ENCODE results near the gene DHTKD1. TPM values are rescaled to one million over a fixed set of nuclear protein-coding genes. Genes with fewer than 3 reads are reported as not detected.
"Not testable (repeated sequence)": the region's sequence is repeated elsewhere in the genome, so short reads cannot be mapped to it uniquely, and the experiment has no call there.

DHTKD1 gene
- total RNA-seq, 1 donor from 2014 or later, result 20.6 TPM

DNA sequence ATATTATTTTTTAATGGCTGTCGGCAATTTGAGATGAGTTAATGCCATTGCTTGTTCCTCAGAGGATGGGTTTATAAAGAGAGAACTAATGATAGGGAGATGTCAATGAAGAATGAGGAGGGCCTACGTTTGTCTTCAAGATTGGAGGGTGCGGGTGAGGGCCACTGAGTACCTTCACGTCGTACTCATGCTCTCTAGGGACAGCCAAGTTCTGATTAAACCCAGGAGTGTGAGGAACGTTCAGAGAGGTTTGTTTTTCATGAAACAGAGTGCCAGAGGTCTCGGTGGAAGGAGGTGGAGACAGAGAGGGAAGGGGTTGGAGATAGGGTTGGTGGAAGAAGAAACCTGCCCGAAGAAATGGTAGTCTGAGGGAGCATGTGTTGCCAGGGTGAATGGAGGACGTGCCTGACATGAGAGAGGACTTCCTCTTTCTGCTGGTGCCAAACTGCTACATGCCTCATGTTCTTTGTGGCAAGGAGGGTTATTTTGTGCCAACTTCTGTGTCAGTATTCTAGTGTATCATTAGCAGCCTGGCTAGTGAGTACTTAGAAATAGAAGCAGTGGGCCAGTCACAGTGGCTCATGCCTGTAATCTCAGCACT lies 8.9 kb downstream of the DHTKD1 start:
- H3K36me3 Mint-ChIP-seq (ENCODE audit: low read depth), result peaks cover 16% of the 10 kb centered on the region
- H3K27ac Mint-ChIP-seq, result no peak overlapping the region
- no peak for DNase-seq (ENCODE audit: low spot score)
- intact Hi-C loops (cut with micrococcal nuclease), result no loop called here
- H3K4me1 Mint-ChIP-seq (ENCODE audit: low read depth), result peaks cover 2% of the 10 kb centered on the region
- H3K4me3 Mint-ChIP-seq (ENCODE audit: low read depth), result no peak overlapping the region
- no peaks in the 10 kb centered on the region for H3K27me3 Mint-ChIP-seq (ENCODE audit: low read depth)
- H3K9me3 Mint-ChIP-seq, result no peaks in the 10 kb centered on the region

- peaks cover 22% of the 10 kb centered on the region for H3K36me3 Mint-ChIP-seq (ENCODE audit: low read depth)
These were observed 12.7 kb downstream of the DHTKD1 start for GRCh38 chr10:12081470-12081869.

DNA sequence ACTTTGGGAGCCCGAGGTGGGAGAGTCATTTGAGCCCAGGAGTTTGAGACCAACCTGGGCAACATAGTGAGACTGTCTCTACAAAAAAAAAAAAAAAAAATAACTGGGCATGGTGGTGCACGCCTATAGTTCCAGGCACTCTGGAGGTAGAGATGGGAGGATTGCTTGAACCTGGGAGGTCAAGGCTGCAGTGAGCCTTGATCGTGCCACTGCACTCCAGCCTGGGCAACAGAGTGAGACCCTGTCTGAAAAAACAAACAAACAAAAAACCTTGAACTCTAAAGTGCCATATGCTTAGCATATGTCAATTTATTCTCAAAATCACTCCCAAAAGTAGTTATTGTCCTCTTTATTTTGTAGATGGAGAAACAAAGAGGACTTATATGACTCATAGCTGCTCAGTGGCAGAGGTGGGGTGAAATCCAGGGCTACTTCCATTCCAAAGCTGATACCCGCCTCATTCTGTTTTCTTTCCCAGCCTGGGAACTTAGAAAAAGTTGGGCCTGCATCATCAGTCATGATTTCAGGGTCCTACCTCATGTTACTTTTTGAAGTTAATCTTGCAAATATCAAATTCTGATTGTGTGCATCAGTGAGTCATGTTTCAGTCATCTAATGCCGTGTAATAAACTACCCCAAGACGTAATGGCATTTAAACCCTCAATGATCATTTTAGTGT lies 13.3 kb downstream of the DHTKD1 start:
- Mint-ChIP-seq H3K9me3 (no peaks in the 10 kb centered on the region), H3K4me3 (ENCODE audit: low read depth) (no peak overlapping the region), H3K4me1 (ENCODE audit: low read depth) (peaks cover 2% of the 10 kb centered on the region), H3K36me3 (ENCODE audit: low read depth) (peaks cover 26% of the 10 kb centered on the region), H3K27me3 (ENCODE audit: low read depth) (no peaks in the 10 kb centered on the region), H3K27ac (no peak overlapping the region)
- DNase-seq (ENCODE audit: low spot score), result no peak
- intact Hi-C loops (cut with micrococcal nuclease), result no loop called here

More at GRCh38 chr10:12081470-12081869, 12.7 kb downstream of the DHTKD1 start:
- no peak for DNase-seq (ENCODE audit: low spot score)
- H3K27ac Mint-ChIP-seq, result no peak overlapping the region
- H3K4me3 Mint-ChIP-seq (ENCODE audit: low read depth), result no peak overlapping the region
- no peaks in the 10 kb centered on the region for H3K9me3 Mint-ChIP-seq
- H3K4me1 Mint-ChIP-seq (ENCODE audit: low read depth), result peaks cover 2% of the 10 kb centered on the region
- intact Hi-C loops (cut with micrococcal nuclease), result no loop called here
- no peaks in the 10 kb centered on the region for H3K27me3 Mint-ChIP-seq (ENCODE audit: low read depth)

DNA sequence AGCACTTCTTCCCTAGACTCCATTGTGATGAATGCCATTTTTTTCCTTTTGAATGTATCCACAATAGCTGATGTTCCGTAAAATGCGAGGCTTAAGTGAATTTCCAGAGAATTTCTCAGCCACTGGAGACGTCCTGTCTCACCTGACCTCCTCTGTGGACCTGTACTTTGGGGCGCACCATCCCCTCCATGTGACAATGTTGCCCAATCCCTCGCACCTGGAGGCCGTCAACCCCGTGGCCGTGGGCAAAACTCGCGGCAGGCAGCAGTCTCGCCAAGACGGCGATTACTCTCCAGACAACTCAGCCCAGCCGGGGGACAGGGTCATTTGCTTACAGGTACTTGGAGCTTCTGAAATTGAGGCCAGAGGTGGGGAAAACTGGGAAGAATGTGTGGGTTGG lies 20.2 kb downstream of the DHTKD1 start:
- Mint-ChIP-seq H3K9me3 (no peaks in the 10 kb centered on the region), H3K4me1 (ENCODE audit: low read depth) (peaks cover 6% of the 10 kb centered on the region), H3K36me3 (ENCODE audit: low read depth) (peaks cover 58% of the 10 kb centered on the region), H3K27ac (no peak overlapping the region), H3K27me3 (ENCODE audit: low read depth) (no peaks in the 10 kb centered on the region), H3K4me3 (ENCODE audit: low read depth) (no peak overlapping the region)
- intact Hi-C loops (cut with micrococcal nuclease), result no loop called here
- no peak for DNase-seq (ENCODE audit: low spot score)

DNA sequence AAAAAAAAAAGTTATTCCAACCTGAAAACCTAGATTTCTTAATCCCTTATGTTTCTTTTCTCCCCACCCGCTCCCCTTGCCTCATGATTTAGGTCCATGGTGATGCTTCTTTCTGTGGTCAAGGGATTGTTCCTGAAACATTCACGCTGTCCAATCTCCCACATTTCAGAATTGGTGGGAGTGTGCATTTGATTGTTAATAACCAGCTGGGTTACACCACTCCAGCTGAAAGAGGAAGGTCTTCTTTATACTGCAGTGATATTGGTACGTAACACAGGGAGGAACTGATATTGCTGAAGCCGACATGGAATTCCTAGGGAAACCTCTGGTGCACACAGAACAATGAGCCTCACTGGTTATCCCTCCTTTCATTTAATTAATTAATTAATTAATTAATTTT lies 22.7 kb downstream of the DHTKD1 start:
- Mint-ChIP-seq H3K27me3 (ENCODE audit: low read depth) (no peaks in the 10 kb centered on the region), H3K4me1 (ENCODE audit: low read depth) (peaks cover 4% of the 10 kb centered on the region), H3K9me3 (no peaks in the 10 kb centered on the region), H3K36me3 (ENCODE audit: low read depth) (peaks cover 59% of the 10 kb centered on the region), H3K4me3 (ENCODE audit: low read depth) (no peak overlapping the region), H3K27ac (no peak overlapping the region)
- DNase-seq (ENCODE audit: low spot score), result no peak
- intact Hi-C loops (cut with micrococcal nuclease), result no loop called here

GRCh38 chr10:12097361-12097760 lies 28.6 kb downstream of the DHTKD1 start:
- H3K4me3 Mint-ChIP-seq (ENCODE audit: low read depth); H3K27me3 Mint-ChIP-seq (ENCODE audit: low read depth); H3K9me3 Mint-ChIP-seq; H3K4me1 Mint-ChIP-seq (ENCODE audit: low read depth); DNase-seq (ENCODE audit: low spot score); H3K27ac Mint-ChIP-seq; intact Hi-C loops (cut with micrococcal nuclease): not testable (repeated sequence)
- peaks cover 52% of the 10 kb centered on the region for H3K36me3 Mint-ChIP-seq (ENCODE audit: low read depth)

GRCh38 chr10:12097791-12098190 lies 29.0 kb downstream of the DHTKD1 start:
- Mint-ChIP-seq H3K36me3 (ENCODE audit: low read depth) (peaks cover 51% of the 10 kb centered on the region), H3K4me1 (ENCODE audit: low read depth) (no peaks in the 10 kb centered on the region), H3K27ac (no peak overlapping the region), H3K27me3 (ENCODE audit: low read depth) (no peaks in the 10 kb centered on the region), H3K9me3 (no peaks in the 10 kb centered on the region), H3K4me3 (ENCODE audit: low read depth) (no peak overlapping the region)
- intact Hi-C loops (cut with micrococcal nuclease), result no loop called here
- no peak for DNase-seq (ENCODE audit: low spot score)

DNA sequence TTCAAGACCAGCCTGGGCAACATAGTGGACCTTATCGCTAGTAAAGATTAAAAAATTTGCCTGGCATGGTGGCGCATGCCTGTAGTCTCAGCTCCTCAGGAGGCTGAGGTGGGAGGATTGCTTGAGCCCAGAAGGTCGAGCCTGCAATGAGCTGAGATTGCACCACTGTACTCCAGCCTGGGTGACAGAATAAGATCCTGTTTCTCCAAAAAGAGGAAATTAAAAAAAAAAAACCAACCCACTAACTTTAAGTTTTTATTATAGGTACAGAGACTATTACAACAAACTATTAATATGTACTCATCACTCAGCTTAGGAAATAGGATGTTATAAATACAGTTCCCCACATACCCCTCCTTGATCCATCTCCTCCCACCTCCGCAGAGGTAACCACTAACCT lies 30.2 kb downstream of the DHTKD1 start:
- Mint-ChIP-seq H3K36me3 (ENCODE audit: low read depth) (peaks cover 54% of the 10 kb centered on the region), H3K9me3 (no peaks in the 10 kb centered on the region), H3K27ac (no peak overlapping the region), H3K27me3 (ENCODE audit: low read depth) (no peaks in the 10 kb centered on the region), H3K4me1 (ENCODE audit: low read depth) (no peaks in the 10 kb centered on the region), H3K4me3 (ENCODE audit: low read depth) (no peak overlapping the region)
- intact Hi-C loops (cut with micrococcal nuclease), result no loop called here
- DNase-seq (ENCODE audit: low spot score), result no peak

DNA sequence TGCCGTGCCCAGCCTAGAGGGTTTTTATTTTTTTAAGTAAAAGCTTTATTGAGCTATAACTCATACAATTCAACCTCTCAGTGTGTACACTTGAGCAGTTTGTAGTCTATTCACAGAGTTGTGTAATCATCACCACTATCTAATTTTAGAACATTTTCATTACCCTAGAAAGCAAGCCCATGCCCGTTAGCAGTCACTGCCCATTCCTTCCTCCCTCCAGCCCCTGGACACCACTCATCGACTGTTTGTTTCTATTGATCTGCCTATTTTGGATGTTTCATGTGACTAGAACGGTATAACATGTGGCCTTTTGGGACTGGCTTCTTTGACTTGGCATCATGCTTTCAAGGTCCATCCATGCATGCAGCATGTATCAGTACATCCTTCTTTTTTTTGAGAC lies 35.0 kb downstream of the DHTKD1 start:
- Mint-ChIP-seq H3K4me3 (ENCODE audit: low read depth) (no peak overlapping the region), H3K27ac (no peak overlapping the region), H3K4me1 (ENCODE audit: low read depth) (no peaks in the 10 kb centered on the region), H3K36me3 (ENCODE audit: low read depth) (peaks cover 67% of the 10 kb centered on the region), H3K27me3 (ENCODE audit: low read depth) (no peaks in the 10 kb centered on the region), H3K9me3 (no peaks in the 10 kb centered on the region)
- DNase-seq (ENCODE audit: low spot score), result no peak
- intact Hi-C loops (cut with micrococcal nuclease), result no loop called here

DNA sequence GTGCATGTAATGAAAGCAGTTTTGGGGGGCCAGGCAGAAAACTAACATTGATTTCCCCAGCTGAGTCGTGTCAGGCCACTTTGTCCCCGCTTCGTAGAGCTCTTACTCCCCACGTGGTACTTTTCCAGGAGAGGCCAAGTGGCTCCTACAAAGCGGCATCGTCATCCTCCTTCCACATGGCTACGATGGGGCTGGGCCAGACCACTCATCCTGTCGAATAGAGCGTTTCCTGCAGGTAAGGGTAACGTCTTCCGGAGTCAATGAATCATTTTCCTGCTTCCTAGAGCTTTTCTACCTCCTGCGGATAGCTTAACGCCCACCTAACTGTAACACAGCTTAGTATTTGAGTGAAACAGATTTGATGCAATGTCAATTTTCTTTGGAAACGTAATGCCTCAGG lies 39.0 kb downstream of the DHTKD1 start:
- Mint-ChIP-seq H3K9me3 (no peaks in the 10 kb centered on the region), H3K4me1 (ENCODE audit: low read depth) (peaks cover 17% of the 10 kb centered on the region), H3K27me3 (ENCODE audit: low read depth) (no peaks in the 10 kb centered on the region), H3K27ac (no peak overlapping the region), H3K36me3 (ENCODE audit: low read depth) (peaks cover 64% of the 10 kb centered on the region), H3K4me3 (ENCODE audit: low read depth) (no peak overlapping the region)
- intact Hi-C loops (cut with micrococcal nuclease), result no loop called here
- DNase-seq (ENCODE audit: low spot score), result no peak

- Mint-ChIP-seq H3K4me1 (ENCODE audit: low read depth) (peaks cover 22% of the 10 kb centered on the region), H3K27me3 (ENCODE audit: low read depth) (no peaks in the 10 kb centered on the region), H3K36me3 (ENCODE audit: low read depth) (peaks cover 58% of the 10 kb centered on the region), H3K9me3 (no peaks in the 10 kb centered on the region), H3K4me3 (ENCODE audit: low read depth) (no peak overlapping the region), H3K27ac (peak overlapping the region; percentile 43)
- no peak for DNase-seq (ENCODE audit: low spot score)
- intact Hi-C loops (cut with micrococcal nuclease), result no loop called here
These were observed 40.5 kb downstream of the DHTKD1 start for GRCh38 chr10:12109286-12109685.

GRCh38 chr10:12111528-12111927 lies 42.8 kb downstream of the DHTKD1 start:
- no peaks in the 10 kb centered on the region for H3K27me3 Mint-ChIP-seq (ENCODE audit: low read depth)
- DNase-seq (ENCODE audit: low spot score), result no peak
- peak overlapping the region; percentile 44 for H3K27ac Mint-ChIP-seq
- no peak overlapping the region for H3K4me3 Mint-ChIP-seq (ENCODE audit: low read depth)
- H3K36me3 Mint-ChIP-seq (ENCODE audit: low read depth), result peaks cover 57% of the 10 kb centered on the region
- peaks cover 22% of the 10 kb centered on the region for H3K4me1 Mint-ChIP-seq (ENCODE audit: low read depth)
- H3K9me3 Mint-ChIP-seq, result no peaks in the 10 kb centered on the region
- intact Hi-C loops (cut with micrococcal nuclease), result no loop called here

DNA sequence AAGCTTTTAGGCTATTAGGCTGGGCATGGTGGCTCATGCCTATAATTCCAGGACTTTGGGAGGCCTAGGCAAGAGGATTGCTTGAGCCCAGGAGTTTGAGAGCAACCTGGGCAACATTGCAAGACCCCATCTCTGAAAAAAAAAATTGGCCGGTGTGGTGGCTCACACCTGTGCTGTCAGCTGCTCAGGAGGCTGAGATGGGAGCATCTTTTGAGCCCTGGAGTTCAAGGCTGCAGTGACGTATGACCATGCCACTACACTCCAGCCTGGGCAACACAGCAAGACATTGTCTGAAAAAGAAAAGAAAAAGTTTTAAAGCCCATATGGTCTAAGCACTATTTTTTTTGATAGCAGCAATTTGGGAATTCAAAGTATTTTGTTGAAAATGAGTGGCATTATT lies 44.9 kb downstream of the DHTKD1 start:
- no peaks in the 10 kb centered on the region for H3K27me3 Mint-ChIP-seq (ENCODE audit: low read depth)
- H3K4me1 Mint-ChIP-seq (ENCODE audit: low read depth), result peaks cover 22% of the 10 kb centered on the region
- H3K9me3 Mint-ChIP-seq, result no peaks in the 10 kb centered on the region
- H3K4me3 Mint-ChIP-seq (ENCODE audit: low read depth), result no peak overlapping the region
- peak overlapping the region; percentile 85 for H3K27ac Mint-ChIP-seq
- intact Hi-C loops (cut with micrococcal nuclease), result loop anchor here (1.0 kb wide), 1 partner anchor 9 kb away; no protein-coding TSS in a partner anchor
- peaks cover 50% of the 10 kb centered on the region for H3K36me3 Mint-ChIP-seq (ENCODE audit: low read depth)
- no peak for DNase-seq (ENCODE audit: low spot score)
